HG02588 (cell line): ENCODE results near the gene CPED1.

Experiments used
- ATAC-seq: cut with Tn5 transposase; IDR thresholded peaks from one replicate; pipeline ENCODE4 v1.9.1; 2021; ENCODE audit warnings: mild to moderate bottlenecking, moderate library complexity; ENCODE audit not compliant: unreplicated experiment

CPED1 gene

DNA sequence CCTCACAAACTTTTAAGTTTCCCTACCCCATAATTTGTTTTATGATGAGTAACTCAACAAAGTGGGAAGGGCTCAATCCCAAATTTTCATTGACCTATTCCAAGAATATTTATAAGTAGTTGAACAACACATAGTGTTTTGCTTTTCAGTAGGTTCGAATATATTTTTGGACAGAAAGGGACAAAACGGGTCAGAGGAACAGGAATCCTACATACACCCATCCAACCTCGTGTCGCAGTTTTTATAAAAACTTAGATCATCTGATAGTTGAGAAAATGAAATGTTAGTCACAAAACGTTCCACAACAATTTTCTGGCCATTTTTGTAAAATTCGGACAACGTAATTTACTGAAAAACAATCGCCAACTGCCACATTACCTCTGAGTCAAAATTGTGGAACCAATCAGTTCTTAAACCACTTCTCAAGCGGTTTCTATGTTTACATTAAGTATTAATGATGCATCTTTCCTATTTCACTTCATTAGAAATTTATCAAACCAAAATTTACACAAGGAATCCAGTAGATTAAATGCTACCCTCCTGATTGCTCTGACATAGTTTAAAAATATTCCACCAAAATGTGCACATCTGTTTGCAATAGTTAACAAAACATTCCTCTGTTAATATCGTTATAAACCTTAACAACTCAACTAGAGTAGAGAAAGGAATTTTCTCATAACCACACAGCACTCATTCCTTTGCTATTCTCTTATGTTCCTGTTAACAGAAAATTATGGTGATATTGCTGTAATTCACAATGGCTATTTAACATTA is 346.6 kb downstream of the CPED1 start:
- ATAC-seq = no peak

DNA sequence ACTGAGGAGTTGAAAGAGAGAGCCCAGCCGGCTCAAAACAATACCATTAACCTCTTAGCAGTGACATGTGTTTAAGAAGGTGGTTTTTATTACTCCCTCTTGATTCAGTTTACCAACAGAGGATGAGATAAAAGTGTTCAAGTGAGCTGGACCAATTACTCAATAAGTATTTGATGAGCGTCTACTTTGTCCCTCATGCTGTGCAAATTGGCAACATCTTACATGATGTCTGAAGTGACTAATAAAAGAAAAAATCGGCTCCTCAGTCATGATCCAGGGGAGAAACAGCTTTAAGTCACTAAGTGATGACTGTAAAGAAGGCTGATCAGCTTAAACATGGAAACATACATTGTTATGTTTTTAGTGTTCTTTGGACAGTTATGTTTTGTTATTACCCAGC is 348.1 kb downstream of the CPED1 start:
- no peak for ATAC-seq

DNA sequence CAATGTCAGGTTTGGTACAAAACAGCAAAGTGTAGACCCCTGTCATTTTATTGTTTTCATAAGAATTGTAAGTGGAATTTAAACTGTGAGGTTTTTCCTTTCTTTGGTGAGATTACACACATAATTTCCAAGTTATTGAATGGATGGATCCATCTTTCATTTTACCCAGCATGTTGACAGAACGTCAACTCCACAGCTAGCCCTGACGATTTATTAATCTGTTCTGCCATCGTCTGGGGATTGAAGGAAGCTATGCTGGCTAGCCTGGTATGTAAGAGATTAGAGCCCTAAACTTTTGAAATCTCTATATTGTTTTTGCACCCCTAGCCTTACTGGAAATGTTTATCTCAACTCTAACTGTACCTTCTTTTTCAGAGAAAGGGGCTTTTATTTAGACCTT is 348.9 kb downstream of the CPED1 start:
- no peak for ATAC-seq

DNA sequence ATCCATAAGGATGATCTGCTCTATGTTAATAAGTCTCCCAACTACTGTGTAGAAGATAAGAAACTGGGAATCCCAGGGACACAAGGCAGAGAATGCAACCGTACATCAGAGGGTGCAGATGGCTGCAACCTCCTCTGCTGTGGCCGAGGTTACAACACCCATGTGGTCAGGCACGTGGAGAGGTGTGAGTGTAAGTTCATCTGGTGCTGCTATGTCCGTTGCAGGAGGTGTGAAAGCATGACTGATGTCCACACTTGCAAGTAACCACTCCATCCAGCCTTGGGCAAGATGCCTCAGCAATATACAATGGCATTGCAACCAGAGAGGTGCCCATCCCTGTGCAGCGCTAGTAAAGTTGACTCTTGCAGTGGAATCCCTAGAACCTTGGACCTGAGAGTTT is 350.6 kb downstream of the CPED1 start:
- no peak for ATAC-seq

DNA sequence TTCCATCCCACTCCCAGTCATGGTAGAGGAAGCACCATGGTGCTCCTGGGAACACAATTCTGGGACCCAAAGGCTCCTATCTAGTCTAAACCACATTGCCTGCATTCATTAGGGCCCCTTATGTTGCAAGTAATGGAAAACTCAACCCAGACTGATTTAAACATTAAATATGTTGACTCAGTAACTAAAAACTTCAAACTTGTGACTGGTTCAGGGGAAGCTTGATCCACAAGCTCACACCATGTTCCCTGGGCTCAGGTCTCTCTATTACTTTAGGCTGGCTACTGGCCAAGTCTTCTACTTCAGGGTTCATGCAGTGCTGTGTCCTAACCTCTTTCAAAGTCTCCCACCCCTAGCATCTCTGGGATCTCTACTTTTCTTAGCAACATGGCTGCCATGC is 353.4 kb downstream of the CPED1 start:
- ATAC-seq = no peak

DNA sequence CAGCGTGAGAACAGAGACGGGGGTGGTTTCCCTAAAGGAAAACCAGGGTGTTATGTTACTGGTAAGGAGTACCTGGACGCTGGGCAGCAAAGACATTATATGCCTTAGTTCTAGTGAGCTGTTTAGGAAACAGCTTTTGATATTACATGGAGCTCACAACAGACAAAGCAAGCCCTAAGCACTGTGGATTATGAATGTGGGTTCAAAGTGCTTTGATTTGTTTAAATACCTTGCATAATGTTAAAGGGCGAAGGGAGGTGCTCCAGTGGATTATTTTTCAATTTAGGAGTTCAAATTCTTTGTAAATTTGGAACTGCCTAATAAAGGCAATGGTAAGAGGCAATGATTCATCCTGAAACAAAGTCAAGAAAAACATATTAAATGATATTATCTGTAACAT is 354.1 kb downstream of the CPED1 start:
- no peak for ATAC-seq

DNA sequence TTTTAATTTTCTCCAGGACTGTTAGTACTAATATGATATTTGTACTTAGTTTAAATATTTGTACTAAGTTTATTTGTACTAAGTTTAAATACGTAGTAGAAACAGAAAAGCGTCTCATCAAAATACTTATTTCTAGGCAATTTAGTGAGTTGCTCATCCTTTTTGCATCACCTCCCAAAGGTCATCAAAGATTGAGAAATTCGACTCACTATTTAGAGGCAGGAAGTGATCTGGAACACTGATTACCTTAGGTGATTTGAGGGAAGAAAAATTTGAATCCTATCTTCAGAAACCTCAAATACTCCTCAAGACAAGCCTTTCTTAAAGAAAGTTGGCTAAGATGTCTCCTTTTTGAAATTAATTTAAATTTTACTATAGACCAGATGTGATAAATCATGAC is 354.8 kb downstream of the CPED1 start:
- no peak for ATAC-seq

DNA sequence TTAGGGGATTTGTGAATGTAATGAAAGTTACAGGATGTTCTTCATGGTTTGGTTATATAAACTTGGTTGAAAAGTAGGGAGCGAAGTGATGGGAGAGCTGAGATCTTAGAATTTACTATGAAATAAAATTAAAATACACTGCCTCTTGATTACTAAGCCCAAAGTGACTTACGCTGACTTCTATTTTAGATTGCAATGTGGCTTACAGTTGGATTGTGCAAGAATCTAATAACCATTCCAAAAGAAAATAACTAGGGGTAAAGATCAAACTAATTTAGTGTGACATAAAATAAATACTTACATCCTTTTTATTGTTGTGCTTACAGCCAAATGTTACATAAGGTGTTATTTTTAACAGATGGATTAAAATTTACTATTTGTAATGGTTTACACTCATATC is 355.6 kb downstream of the CPED1 start:
- ATAC-seq = no peak

DNA sequence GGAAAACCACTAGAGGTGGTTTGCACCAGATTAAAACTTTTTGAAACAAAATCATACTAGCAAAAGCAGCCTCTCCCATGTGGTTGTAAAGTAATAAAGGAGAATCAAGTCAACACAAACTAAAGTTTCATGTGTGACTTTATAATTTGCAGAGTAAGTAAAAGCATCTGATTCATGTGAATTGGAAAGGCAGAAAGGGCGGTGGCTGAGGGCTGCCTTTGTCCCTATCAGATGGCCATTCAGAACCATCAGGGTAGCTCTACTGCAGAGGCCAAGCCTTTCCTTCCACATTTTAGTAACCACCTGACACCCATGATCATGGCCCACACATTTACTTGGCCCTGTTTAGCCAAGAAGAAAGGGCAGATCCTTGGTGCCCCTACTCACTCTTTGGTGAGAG is 356.0 kb downstream of the CPED1 start:
- no peak for ATAC-seq
